ENCODE data around the gene CD248.
"Not testable (repeated sequence)": the region's sequence is repeated elsewhere in the genome, so short reads cannot be mapped to it uniquely, and the experiment has no call there.

The CD248 gene

DNA sequence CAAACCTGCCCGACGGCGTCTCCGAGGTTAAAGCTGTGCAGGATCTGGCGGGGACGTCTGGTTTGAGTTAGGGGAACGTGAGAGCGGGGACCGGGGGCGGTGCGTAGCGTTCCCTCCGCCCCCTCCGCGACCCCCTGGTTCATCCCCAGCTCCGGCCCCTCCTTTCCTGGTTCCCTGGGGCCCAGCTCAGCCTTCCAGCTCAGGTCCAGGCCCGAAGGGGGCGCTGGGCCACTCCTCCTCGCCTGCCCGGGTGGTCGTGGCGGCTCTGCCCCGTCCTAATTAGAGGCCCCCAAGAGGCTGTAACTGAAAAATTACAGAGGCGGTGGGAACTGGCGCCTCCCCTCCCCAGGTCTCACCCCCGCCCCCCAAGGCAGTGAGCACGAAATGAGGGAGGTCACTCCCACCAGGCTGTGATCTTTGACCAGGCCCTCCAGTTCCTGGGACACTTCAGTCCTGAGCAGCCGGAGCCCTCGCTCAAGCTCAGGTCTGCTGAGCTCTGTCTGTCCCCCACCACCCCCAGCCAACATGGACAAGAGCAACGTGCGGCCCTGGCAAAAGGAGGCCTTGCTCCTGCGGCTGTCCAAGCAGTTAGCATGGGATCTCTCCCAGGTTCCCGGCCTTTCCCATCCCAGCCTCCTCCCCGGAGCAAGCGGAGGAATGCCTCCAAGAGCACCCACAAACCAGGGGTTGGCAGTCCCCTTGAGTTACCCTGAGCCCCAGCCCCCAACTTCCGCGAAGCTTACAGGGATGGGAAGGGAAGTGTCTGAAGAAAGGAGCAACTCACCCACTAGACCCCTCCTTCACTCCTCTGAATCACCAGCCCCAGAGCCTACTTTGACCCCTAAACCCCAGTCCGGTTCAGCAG lies 3.3 kb downstream of the CD248 start:
- peak; percentile 67 for DNase-seq

DNA sequence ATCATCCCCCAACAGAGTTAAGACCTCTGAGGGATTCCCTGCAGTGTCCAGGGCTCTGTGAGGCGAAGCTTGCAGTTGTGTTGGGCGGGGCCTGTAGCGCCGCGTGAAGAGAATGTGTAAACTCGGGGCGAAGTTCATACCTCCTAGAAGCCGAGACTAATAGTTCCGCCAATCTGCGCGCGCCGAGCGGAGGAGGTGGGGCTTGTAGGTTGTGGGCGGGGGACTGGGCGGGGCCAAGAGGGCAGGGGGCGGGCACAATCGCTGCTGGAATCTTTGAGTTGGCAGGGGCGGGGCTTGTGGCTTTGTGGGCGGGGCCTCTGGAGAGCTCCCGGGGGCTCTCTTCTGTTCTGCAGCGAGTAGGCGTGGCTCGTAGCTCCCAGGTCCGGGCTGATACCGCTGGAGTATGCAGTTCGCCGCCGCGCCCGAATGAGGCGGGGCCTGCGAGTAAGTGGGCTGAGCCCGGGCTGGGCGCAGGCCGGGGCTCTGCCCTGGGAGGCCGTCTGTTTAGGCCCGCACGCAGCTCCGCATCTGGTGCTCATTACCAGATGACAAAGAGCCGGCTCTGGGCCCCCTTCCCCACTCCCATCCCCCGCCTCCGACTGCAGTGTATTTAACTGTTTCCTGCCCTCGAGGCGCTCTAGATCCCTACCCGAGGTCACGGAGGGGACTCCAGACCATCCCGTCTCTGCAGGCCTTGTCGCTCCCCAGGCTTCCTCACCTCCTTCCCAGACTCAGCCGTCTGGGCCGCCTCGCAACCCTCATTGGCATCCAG lies 4.1 kb downstream of the CD248 start:
- peak; percentile 99 for DNase-seq

DNA sequence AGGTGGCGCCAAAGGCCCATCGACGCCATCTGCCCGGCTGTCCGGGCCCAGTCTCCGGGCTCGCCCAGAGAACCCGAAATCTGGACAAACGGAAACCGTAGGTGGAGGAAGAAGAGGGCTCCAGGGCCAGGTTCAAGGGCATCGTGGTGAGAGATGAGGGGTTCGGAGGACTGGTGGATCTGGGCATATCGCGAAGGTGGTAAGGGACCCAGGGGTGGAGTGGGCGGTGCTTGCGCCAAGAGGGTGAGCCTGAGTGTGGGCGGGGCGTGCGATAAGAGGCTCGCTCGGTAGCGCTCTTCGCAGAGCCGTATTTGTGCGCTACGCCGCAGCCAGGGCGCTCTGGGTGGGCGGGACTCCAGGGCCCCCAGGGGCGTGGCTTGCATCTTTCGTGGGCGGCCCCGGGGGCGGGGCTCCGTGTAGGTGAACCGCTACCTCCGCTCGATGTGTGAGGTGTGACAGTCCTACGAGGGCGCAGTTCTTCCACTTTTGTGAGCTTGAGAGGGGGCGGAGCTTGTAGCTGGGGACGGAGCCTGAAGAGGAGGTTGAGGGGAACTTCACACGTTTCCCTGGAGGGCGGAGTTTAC lies 4.8 kb downstream of the CD248 start:
- DNase-seq: peak; percentile 89

DNA sequence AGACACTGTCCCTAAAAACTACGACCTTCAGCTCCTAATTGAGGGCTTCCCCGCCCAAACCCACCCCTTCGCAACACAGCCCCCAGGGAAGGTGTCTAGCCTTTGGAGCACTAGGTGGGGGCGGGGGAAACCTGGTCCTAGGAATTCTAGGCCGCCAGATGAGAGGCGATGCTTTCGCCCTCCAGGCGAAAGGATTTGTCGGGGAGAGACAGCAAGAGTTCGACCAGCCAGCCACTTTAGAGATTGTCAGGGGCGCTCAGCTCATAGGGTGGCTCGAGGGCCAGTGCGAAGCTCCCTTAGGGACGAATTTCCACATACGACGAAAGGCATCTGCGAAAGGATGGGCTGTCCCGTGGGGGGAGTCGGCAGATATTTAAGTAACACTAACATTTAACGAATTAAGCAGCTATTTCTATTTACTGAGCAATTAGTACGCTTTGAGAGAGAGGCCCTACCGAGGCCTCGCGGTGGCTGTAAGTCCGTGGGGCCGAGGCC lies 5.3 kb downstream of the CD248 start:
- no peak for DNase-seq

DNA sequence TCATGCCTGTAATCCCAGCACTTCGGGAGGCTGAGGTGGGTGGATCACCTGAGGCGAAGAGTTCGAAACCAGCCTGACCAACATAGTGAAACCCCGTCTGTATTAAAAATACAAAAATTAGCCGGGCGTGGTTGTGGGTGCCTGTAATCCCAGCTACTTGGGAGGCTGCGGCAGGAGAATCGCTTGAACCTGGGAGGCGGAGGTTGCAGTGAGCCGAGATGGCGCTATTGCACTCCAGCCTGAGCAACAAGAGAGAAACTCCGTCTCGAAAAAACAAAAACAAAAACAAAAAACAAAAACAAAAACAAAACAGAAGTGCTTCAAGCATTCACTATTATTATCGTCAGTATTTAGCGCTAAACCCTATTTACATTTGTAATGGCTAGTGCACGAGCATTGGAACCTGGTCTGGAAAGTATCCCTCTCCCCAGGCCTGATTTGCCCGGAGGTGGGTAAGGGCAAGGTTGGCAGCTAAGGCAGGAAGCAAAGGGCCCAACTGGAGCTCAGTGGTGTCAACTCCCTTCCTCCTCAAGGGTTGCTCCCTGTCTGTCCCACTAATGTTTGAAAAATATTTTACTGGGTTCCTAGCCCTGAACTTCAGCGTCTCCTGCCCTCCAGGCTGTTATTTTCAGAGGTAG lies 5.9 kb downstream of the CD248 start:
- not testable (repeated sequence) for DNase-seq

DNA sequence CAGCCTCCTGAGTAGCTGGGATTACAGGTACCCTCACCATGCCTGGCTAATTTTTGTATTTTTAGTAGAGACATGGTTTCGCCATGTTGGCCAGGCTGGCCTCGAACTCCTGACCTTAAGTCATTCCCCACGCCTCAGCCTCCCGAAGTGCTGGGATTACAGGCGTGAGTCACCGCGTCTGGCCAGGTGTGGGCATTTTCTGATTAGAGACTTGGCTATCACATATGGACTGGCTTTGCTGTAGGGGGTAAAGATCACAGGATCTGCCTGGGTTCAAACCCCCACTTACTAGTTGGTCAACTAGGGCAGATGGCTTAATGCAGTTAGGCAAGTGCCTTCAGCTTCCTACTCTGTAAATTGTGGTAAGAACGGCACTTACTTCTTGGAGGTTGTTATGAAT lies 6.5 kb downstream of the CD248 start:
- DNase-seq: no peak

DNA sequence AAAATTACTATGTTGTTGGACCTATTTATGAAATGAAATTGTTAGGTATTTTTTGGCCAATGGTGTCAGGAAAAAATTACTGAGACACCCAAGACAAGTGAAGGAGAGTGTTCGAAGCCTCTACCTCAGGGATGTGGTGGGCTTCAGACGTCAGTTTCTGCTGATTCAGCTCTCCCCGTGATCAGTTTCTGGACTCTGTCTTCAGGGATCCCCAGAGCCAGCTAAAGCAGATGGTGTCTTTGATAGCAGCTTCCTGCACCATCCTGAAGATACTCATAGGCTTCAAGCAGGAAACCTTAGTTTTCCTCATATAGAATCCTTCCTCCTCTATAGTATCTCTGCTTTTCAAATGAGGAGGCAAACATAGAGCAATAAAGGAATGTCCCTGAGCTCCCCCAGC lies 7.4 kb downstream of the CD248 start:
- DNase-seq: no peak

DNA sequence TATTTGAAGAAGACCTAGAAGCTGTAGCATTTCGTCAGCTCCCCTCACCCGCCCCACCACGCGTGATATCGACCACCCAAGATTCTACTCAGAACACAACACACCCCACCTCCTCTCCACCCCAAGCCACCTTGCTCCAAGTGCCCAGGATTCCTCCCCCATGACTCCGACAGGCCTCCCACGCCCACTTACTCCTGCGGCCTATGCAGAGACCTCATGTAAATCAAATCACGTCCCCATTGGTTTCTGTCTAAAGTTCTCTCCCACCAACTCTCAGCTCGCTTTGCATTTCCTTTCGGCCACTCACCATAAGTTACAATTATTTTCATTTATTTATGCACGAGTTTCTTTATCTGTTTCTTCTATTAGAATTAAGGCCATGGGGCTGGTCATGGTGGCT lies 14.2 kb downstream of the CD248 start:
- no peak for DNase-seq

DNA sequence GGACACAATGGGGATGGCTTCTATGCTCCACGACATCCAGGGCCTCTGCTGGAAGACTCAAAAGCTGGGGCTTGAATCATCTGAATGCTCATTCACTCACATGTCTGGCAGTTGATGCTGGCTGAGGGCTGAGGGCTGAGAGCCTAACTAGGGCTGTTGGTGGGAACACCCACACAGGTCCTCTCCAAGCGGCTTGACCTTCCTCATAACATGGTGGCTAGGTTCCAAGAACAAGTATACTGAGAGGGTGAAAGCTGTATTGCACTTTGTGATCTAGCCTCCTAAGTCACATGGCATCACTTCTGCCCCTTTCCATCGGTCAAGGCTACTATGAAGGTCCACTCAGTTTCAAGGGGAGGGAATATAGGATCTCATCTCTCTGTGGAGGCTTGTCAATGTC lies 17.7 kb downstream of the CD248 start:
- DNase-seq: no peak

DNA sequence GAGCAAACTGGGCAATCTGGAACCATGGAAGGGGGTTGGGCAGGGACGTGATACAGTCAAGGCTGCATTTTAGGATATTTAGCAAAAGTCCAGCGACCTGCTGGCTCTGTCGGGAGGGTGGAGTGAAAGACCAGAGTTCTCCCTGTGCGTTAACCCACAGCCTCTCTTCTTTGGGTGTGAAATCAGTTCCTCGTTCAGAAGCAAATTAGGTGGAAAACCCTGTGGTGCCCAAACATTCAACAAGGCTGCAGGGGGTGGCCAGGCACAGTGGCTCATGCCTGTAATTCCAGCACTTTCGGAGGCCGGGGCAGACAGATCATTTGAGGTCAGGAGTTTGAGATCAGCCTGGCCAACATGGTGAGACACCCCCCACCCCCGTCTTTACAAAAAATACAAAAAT lies 19.2 kb downstream of the CD248 start:
- no peak for DNase-seq

DNA sequence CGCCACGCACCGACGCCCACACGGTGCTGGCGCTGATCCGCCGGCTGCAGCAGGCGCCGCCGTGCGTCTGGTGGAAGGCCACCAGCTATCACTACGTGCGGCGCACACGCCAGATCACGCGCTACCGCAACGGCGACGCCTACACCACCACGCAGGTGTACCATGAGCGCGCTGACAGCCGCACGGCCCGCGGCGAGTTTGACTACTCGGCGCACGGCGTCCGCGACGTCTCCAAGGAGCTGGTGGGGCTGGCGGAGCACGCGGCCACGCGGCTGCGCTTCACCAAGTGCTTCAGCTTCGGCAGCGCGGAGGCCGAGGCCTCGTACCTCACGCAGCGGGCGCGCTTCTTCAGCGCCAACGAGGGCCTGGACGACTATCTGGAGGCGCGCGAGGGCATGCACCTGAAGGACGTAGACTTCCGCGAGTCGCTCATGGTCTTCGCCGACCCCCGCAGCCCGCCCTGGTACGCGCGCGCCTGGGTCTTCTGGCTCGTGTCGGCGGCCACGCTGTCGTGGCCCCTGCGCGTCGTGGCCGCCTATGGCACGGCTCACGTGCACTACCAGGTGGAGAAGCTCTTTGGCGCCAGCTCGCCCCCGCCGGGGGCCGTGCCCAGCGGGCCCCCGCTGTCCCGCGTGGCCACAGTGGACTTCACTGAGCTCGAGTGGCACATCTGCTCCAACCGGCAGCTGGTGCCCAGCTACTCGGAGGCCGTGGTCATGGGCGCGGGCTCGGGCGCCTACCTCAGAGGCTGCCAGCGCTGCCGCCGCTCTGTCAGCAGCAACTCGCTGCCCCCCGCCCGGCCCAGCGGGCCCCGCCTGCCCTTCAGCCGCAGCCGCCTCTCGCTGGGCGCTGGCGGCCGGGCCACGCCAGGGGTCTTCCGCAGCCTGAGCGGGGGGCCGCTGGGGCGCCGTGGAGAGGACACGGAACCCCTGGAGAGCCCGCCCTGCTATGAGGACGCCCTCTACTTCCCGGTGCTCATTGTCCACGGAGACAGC lies 21.9 kb downstream of the CD248 start:
- DNase-seq: no peak

DNA sequence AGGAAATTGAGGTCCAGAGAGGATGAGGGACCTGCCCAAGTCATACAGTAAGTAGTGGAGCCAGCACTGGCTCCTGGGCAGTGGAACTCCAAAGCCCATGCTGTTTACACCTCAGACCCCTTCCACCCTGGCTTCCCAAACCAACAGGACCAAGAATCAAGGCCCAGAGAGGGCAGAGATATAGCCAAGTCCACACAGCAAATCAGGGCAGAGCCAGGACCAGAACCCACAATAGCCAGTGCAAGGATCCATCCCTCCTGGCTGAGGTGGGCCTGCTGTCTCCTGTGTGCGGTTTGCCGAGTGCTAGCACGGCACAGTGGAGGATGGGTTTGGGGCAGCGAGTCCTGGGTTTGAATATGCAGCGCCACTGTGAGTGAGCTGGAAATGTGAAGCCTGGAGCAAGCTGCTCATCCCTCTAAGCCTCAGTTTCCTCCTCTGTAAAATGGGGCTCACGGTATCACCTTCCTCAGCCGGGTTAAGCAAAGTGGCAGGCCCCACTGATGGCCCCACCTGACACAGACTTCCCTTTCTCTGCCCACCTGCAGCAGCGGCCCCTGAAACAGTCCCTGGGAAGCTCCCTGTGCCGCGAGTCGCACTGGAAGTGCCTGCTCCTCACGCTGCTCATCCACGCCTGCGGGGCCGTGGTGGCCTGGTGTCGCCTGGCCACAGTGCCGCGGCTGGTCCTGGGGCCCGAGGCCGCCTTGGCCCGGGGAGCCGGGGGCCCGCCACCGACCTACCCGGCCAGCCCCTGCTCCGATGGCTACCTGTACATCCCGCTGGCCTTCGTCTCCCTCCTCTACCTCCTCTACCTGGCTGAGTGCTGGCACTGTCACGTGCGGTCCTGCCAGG lies 22.8 kb downstream of the CD248 start:
- DNase-seq: no peak

DNA sequence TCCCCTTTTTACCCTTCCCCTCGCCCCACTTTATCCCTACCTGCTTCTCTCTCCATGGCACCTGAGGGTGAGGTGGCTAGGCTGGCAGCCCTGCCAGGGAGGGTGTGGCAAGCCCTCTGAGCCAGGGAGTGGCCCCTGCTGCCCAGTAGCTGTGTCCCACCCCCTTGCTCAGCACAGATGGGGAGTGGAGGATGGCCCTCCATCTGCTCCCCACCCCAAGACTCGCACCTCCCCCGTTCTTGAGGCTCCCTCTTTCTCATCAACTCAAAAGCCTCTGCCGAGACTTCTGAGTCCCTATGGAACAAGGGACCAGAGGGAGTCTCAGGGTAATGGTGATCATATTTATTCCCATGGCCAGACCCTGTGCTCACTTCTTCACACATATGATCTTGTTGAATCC lies 23.5 kb downstream of the CD248 start:
- no peak for DNase-seq

DNA sequence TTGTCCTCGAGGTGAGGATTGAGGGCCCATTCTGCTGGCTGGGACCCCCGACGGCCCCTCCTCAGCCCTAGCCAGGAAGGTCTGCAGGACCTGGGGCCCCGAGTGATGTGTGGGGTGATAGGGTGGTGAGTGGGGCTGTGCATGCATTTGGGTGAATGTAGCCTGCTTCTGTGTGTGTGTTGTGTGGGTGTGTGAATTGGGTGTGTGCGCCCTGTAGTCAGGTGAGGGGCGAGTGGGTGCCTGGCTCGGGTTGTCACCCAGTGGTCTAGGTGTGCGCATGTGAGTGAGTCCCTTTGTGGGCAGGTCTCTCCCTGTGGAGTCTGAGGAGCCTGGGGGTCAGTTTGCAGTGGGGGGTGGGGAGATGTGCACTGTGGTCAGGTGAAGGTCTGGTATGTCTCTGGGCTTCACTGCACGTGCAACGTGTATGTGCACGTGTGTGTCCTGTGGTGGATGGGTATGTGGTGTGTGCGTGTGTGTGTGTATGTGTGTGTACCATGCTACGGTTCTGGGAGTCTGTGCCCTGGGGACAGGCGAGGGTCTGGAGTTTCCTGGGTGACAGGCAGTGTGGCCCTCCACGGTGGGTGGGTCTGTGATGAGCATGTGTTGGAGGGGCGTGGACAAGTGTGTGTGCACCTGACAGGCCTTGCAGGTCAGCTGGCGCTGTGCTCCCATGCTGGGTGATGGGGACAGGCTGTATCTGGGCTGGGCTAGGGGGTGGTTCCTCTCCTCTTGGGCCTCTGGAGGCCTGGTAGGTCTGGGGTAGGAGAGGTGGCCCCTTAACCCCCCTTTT lies 24.1 kb downstream of the CD248 start:
- DNase-seq: no peak

DNA sequence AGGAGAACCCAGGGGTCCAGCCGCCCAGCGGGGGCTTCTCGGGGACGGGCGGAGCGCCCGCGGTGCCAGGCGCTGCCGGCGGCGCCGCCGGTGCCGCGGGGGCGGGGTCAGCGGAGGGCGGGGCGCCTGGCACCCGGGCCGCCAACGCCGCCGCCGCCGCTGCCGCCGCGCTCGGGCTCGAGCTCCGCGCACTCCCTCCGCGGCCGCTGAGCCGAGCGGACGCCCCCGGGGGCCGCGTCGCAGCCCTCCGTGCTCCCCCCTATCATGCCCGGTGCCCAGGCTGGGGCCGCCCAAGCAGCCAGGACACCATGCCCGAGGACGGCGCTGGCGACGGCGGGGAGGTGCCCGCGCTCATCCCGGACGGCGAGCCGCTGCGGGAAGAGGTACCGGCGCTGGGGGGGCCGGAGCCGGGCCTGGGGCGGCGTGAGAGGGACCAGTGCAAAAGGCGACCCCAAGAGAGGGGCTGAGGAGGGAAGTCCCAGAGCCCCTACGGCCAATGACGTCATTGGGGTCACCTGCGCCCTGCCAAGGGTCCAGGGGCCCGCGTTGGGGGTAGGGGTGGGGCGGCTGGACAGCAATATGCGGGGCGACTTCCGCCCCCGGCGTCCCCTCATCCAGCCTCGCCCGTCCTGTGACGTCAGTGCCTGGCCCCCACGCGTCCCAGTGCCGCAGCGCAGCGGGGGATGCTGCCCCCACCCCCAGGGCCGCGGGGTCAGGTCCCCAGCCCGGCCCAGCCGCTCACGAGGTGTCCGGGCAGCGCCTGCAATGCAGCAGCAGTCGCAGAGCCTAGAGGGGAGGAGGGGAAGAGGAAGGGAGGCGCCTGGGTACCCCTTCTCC lies 24.9 kb downstream of the CD248 start, which contains the start of gene TMEM151A:
TMEM151A (plus strand) TSS at position 189 of the 837 bp plus-strand sequence; CDS start at position 309, 120 bp downstream.
- no peak for DNase-seq

DNA sequence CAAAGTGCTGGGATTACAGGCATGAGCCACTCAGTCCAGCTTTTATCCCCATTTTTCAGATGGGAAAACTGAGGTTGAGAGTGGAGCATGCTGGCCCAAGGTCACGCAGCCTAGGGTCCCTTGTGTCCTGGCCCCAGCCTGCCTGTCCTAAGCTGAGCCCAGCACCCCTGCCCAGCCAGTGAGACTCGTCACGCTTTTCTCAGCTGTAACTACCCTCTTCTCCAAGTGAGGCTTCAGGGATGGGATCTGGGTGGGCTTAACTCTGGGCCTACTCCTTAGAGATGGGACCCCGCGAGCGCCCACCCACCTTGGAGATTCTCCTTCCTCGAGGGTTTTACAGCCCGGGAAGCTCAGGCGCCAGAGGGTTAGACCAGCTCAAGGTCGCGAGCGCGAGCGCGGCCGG lies 25.5 kb downstream of the CD248 start:
- no peak for DNase-seq

DNA sequence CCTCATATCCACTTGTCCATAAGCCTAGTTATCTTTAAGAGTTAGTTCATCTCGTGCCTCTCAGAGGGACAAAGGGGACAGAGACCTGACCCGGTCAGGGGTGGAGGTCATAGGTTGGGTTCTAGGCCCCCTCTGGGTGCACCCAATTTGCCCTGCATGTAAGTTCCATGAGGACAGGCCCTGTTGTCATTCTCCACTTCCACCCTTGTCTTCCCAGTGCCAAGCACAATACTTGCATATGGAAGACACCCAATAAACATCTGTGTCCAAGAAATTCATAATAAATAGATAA lies 26.6 kb downstream of the CD248 start:
- no peak for DNase-seq

DNA sequence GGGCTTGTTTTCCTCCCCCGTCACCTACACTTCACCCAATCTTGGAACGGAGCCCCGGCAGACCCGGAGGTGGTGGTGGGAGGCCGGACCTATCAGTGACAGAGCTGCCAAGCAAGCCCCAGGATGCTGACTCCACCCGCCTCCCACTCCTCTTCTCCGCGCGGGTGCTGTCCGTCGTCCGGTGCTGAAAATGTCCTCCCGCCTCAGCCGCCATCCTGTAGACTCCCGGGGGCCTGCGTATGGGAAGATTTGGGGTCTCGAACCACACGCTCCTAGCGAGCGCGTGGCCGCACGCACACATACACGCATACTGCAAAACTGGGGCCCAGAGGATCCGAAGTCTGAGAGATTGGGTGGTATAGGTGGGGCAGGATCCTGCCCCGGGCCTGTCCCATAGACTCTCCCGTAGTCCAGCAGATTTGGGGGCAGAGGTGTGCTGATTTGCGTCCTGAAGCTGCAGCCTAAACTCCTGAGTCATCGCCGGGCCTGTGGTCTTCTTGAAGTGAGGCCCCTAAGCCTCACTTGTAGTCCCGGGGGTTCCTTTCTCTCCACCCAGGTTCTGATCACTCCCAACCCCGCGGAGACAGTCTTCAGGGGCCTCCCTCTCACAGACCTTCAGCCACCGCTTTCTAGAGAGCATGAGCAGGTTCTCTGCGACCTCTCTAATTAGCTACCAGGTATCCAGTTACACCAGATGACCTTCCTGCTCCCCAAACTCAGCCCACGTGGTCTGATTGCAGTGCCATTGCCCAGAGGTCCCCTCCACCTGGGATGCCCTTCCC lies 27.1 kb downstream of the CD248 start:
- no peak for DNase-seq
